SK-N-SH treated with all-trans-retinoic acid at 6 μM for 48 hours (cell line): ENCODE measurements around the gene PHF21B.
A peak's percentile ranks its signal among the peaks of the same experiment; 100 is the strongest.

Experiments
- ATAC-seq: fragments of 200-7000 bp; cut with Tn5 transposase; 3 replicates; pipeline ENCODE4 v1.9.1; 2020; ENCODE audit warnings: mild to moderate bottlenecking, moderate library complexity
- ARNTL ChIP-seq: fragments of 450-650 bp; formaldehyde crosslinking; IDR thresholded peaks from 2 replicates; pipeline ENCODE4 v1.5.0; 2020; ENCODE audit warnings: low read depth, mild to moderate bottlenecking, moderate library complexity, borderline replicate concordance
- BACH2 ChIP-seq: fragments of 250-450 bp; sonication (Bioruptor Pico); IDR thresholded peaks from 2 replicates; pipeline ENCODE4 v1.9.0; 2021; ENCODE audit warnings: mild to moderate bottlenecking, borderline replicate concordance
- CSDC2 ChIP-seq: fragments of 250-450 bp; sonication (Bioruptor Pico); IDR thresholded peaks from 2 replicates; pipeline ENCODE4 v1.5.0; 2020; ENCODE audit warnings: mild to moderate bottlenecking, moderate library complexity
- ESRRG ChIP-seq: fragments of 250-450 bp; sonication (Bioruptor Pico); IDR thresholded peaks from 2 replicates; pipeline ENCODE4 v1.6.1; 2021; ENCODE audit warnings: mild to moderate bottlenecking
- ISL1 ChIP-seq: fragments of 250-450 bp; sonication (Bioruptor Pico); IDR thresholded peaks from 2 replicates; pipeline ENCODE4 v2.1.2; 2022; ENCODE audit warnings: mild to moderate bottlenecking, moderate library complexity
- OSR1 ChIP-seq: fragments of 250-450 bp; sonication (Bioruptor Pico); IDR thresholded peaks from 2 replicates; pipeline ENCODE4 v1.8.0; 2022; ENCODE audit warnings: moderate library complexity, mild to moderate bottlenecking, inconsistent platforms
- PATZ1 ChIP-seq: fragments of 250-450 bp; sonication (Bioruptor Pico); IDR thresholded peaks from 2 replicates; pipeline ENCODE4 v1.8.0; 2020; ENCODE audit warnings: mild to moderate bottlenecking, moderate library complexity, borderline replicate concordance
- POU6F1 ChIP-seq: fragments of 250-450 bp; sonication (Bioruptor Pico); IDR thresholded peaks from 2 replicates; pipeline ENCODE4 v1.8.0; 2021; ENCODE audit warnings: low read depth, mild to moderate bottlenecking, moderate library complexity, borderline replicate concordance
- TCF4 ChIP-seq: fragments of 250-450 bp; sonication (Bioruptor Pico); IDR thresholded peaks from 2 replicates; pipeline ENCODE4 v1.8.0; 2021; ENCODE audit warnings: mild to moderate bottlenecking, moderate library complexity, borderline replicate concordance
- TOX ChIP-seq: fragments of 250-450 bp; sonication (Bioruptor Pico); IDR thresholded peaks from 2 replicates; pipeline ENCODE4 v1.8.0; 2021; ENCODE audit warnings: mild to moderate bottlenecking, moderate library complexity, borderline replicate concordance
- TSHZ2 ChIP-seq: fragments of 250-450 bp; sonication (Bioruptor Pico); IDR thresholded peaks from 2 replicates; pipeline ENCODE4 v1.5.0; 2020; ENCODE audit warnings: mild to moderate bottlenecking, moderate library complexity
- ZFP3 ChIP-seq: fragments of 250-450 bp; sonication (Bioruptor Pico); IDR thresholded peaks from 2 replicates; pipeline ENCODE4 v1.5.0; 2020; ENCODE audit warnings: mild to moderate bottlenecking, moderate library complexity
- ZNF8 ChIP-seq: fragments of 450-650 bp; formaldehyde crosslinking; IDR thresholded peaks from 2 replicates; pipeline ENCODE4 v1.5.0; 2020; ENCODE audit warnings: mild to moderate bottlenecking, moderate library complexity

PHF21B gene

GRCh38 chr22:45013138-45013537 is 3.3 kb upstream of the PHF21B start:
- no peak for ATAC-seq
- no peak for TF ChIP-seq ARNTL
- no peak for TF ChIP-seq OSR1 (CRISPR knock-in tag)
- TF ChIP-seq POU6F1 = no peak
- TF ChIP-seq BACH2 (CRISPR knock-in tag) = no peak
- TF ChIP-seq PATZ1 (CRISPR knock-in tag) = no peak
- TF ChIP-seq CSDC2 (CRISPR knock-in tag) = no peak
- TF ChIP-seq, all 23 proteins: peak for 0

- TF ChIP-seq TCF4 = 0 out of 2 replicates have a peak, but pooled peaks have one; percentile 27
- no peak for TF ChIP-seq ISL1
- ATAC-seq = no peak
These were observed 711 bp upstream of the PHF21B start for GRCh38 chr22:45010532-45010900.

- peak; percentile 40 for ATAC-seq
- no peak for TF ChIP-seq ARNTL
- TF ChIP-seq TOX (CRISPR knock-in tag) = no peak
- TF ChIP-seq POU6F1 = no peak
- no peak for TF ChIP-seq PATZ1 (CRISPR knock-in tag)
- no peak for TF ChIP-seq ESRRG
- no peak for TF ChIP-seq BACH2 (CRISPR knock-in tag)
- no peak for TF ChIP-seq TSHZ2 (CRISPR knock-in tag)
These were observed 827 bp downstream of the PHF21B start for GRCh38 chr22:45008751-45009605.

GRCh38 chr22:45008186-45008681 is 1.6 kb downstream of the PHF21B start:
- 0 out of 3 replicates have a peak, but pooled peaks have one; percentile 10 for ATAC-seq
- no peak for TF ChIP-seq TCF4
- no peak for TF ChIP-seq TOX (CRISPR knock-in tag)
- no peak for TF ChIP-seq TSHZ2 (CRISPR knock-in tag)
- no peak for TF ChIP-seq POU6F1
- TF ChIP-seq ZFP3 (CRISPR knock-in tag) = no peak
- no peak for TF ChIP-seq PATZ1 (CRISPR knock-in tag)
- no peak for TF ChIP-seq ISL1
- TF ChIP-seq ZNF8 (CRISPR knock-in tag) = no peak
